Amniotic epithelial cell (primary cell): ENCODE results near the gene PAIP2B.
"Not testable (repeated sequence)": the region's sequence is repeated elsewhere in the genome, so short reads cannot be mapped to it uniquely, and the experiment has no call there.

Source experiments
- DNase-seq: peaks from one replicate; pipeline ENCODE4 v3.0.0-alpha.2; 2010; ENCODE audit warnings: low read depth

PAIP2B gene

GRCh38 chr2:71226965-71227560 is at the start of gene PAIP2B:
TSS of gene PAIP2B (minus strand) at chr2:71227103. CDS start at chr2:71202589, 24,514 bp downstream.
- peak; percentile 99 for DNase-seq

DNA sequence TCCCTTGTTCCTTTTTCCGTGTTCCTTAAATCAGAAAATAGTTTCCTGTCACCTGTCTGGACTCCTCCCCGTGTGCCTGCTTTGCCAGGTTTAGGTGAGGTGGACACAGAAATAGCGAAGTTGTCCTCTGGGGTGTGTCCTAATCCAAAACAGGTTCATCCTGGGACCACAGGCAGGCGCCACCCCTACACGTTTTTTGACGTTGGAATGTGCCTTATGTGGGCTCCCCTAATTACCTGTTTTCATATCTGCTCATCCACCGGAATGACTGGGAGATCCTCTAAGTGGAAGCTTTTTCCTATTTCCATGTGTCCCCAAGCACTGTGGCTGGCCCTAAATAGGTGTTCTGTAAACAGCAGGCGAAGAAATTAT is 49.0 kb upstream of the PAIP2B start:
- DNase-seq, result no peak

- DNase-seq, result no peak
Observed at GRCh38 chr2:71269511-71270090, 42.7 kb upstream of the PAIP2B start.

GRCh38 chr2:71263386-71263785 is 36.5 kb upstream of the PAIP2B start:
- DNase-seq, result no peak

GRCh38 chr2:71261534-71261933 is 34.6 kb upstream of the PAIP2B start:
- DNase-seq, result no peak

- no peak for DNase-seq
Observed at GRCh38 chr2:71256421-71256820, 29.5 kb upstream of the PAIP2B start.

- DNase-seq, result no peak
Observed at GRCh38 chr2:71254776-71255175, 27.9 kb upstream of the PAIP2B start.

DNA sequence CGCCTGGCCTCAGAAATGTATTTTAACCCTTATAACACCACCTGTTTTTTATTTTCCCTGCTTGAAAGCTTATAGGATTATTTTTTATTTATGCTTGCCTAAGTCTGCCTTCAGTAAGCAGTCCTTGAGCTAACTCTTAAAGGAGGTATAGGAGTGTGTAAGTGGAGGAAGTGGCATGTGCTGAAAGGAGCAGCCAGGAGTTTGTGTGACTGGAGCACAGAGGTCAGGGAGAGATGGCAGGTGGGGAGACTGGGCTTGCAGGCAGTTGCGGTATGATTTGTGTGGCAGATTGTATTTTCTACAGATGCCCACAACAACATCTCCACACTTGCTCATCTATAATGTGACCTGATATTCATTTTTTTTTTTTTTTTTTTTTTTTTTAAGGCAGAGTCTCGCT is 27.2 kb upstream of the PAIP2B start:
- DNase-seq, result no peak

DNA sequence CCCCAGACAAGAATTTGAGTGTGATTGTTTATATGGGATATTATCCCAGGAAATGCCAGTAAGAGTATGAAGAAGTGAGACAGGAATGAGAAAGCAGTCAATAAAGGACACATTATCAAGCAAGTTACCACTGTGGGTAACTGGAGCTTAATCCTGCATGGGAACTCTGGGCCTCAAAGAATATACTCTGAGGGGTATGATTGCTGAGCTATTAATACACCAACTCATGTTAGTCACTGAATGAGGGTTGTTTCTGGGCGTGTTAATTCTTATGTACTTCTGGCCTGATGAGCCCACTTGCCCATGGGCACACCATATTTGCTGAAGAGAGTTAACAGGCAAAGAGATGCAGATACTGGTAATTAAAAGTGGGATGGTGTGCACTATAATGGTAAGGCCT is 26.6 kb upstream of the PAIP2B start:
- no peak for DNase-seq

GRCh38 chr2:71252862-71253261 is 26.0 kb upstream of the PAIP2B start:
- no peak for DNase-seq

DNA sequence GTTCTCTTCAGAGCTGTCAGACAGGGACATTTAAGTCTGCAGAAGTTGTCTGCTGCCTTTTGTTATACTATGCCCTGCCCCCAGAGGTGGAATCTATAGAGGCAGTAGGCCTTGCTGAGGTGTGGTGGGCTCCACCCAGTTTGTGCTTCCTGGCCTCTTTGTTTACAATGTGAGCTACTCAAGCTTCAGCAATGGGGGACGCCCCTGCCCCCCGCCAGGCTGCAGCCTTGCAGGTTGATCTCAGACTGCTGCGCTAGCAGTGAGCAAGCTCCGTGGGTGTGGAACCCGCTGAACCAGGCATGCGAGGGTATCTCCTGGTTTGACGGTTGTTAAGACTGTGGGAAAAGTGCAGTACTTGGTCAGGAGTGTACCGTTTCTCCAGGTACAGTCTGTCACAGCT is 24.0 kb upstream of the PAIP2B start:
- DNase-seq, result no peak

GRCh38 chr2:71244302-71244660 is 17.4 kb upstream of the PAIP2B start:
- no peak for DNase-seq

DNA sequence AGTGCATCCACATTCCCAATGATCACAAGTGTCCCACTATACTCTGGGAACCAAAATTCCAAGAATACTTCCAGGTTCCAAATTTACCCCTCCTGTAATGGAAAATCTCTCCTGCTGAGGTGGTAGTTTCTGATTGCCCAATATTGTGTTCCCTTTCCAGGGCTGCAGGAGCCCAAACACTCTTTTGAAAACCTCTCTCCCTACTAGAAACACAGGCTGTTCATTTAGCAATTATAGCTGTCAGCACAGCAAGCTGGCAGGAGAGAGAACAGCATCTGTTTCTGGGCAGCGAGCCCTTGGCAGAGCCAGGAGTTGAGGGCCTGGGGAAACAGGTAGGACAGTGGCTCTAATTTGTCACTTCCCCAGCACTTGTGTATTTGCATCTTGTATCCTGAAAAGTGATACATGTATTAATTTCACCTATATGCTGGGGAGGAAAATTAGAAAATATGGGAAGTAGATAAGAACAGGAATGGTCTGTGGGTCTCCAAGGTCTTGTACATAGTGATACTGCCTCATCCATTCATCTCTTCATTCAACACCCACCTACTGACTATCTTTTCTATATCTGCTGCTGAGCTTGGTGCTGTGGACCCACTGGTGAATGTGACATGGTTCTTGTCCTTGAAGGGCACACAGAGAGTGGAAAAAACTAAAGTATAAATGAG is 16.9 kb upstream of the PAIP2B start:
- DNase-seq, result no peak

DNA sequence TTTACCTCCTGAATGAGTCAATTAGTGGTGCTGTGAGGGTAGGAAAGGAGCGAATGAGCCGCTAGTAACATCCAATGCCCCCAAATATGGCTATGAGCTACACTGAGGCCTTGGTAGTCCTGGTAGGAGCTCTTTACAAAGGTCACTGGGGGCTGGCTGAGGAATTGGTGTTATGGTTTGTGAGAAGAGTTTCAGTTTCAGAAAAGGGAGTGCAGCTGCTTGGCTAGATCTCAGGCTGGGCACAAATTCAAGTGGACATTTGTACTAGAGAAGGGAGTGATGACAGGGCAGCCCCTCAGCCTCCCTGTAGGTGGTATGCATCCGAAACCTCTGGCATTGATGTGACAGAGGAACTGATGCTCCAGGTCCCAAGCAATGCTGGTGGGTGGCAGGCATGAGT is 13.9 kb upstream of the PAIP2B start:
- no peak for DNase-seq

- no peak for DNase-seq
Observed at GRCh38 chr2:71238089-71238488, 11.2 kb upstream of the PAIP2B start.

GRCh38 chr2:71235930-71236587 is 9.2 kb upstream of the PAIP2B start:
- no peak for DNase-seq

- DNase-seq, result not testable (repeated sequence)
Observed at GRCh38 chr2:71233072-71233471, 6.2 kb upstream of the PAIP2B start.

DNA sequence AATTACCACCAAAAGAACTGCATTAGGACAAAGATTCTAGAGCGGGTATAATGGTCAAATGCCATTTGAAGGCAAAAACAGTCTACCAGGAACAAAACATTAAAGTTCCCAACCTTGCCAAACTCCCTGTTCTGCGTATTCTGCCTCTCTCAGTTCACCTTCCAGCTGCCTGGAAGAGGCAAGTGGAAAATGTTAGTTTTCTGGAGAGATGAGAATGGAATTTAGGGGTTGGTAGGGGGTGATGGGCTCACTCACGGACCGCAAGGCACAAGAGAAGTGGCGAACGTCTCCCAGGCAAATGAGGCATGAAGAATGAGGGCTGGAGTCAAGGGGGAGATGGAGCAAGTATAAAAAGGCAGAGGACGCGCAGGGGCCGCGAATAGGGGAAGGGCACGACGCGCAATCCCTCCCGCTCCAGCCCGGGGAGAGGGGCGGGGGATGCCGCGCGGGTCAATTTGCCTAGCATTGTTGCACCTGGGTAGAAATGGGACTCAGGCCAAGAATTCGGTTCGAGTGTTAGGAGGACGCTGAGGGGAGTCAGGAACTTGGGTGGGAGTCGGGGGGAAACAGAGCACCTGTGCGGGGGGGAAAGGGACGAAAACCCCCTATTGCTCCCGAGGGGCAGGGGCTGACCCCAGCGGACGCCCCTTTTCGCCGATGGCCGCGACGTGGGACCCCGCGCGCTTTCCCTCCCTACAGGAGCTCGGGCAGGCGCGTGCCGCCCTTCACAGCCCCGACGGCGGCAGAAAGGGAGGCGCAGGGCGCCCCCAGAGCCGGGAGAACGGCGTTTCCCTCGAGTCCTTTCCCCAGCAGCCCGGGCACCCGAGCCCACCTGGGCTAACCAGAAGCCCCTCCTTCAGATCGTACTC is 573 bp downstream of the PAIP2B start:
- DNase-seq, result no peak

DNA sequence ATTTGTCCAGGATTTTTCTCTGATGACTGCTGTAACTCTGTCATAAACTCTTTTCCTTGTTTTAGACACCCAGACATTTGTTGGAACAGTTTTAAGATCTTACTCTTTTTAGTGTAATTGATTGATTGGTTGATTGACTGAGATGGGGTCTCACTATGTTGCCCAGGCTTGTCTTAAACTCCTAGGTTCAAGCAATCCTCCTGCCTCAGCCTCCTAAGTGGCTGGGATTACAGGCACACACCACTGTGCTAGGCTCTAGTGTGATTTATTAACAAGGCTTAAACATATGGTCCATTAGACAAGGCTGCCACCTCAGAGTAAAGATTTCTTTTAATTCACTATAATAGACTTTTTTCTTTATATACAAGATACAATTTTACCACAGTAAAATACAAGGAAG is 2.0 kb downstream of the PAIP2B start:
- no peak for DNase-seq

DNA sequence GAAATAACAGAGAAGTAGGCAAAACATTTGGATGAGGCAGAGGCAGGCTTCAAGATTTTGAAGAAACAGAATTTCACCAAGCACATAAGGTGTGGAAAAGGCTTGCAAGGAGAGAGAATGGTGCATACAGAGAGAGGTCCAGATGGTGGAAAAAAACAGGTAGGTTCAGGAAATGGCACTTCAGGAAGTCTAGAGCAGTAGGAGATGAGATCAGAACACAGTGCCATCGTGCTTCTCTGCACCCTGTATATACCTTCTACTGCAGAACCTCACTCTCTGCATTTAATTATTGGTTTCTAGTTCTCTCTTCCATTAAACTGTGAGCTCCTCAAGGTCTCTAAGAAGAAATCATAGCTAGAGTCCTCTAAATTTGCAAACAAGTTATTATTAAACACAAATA is 2.4 kb downstream of the PAIP2B start:
- no peak for DNase-seq

DNA sequence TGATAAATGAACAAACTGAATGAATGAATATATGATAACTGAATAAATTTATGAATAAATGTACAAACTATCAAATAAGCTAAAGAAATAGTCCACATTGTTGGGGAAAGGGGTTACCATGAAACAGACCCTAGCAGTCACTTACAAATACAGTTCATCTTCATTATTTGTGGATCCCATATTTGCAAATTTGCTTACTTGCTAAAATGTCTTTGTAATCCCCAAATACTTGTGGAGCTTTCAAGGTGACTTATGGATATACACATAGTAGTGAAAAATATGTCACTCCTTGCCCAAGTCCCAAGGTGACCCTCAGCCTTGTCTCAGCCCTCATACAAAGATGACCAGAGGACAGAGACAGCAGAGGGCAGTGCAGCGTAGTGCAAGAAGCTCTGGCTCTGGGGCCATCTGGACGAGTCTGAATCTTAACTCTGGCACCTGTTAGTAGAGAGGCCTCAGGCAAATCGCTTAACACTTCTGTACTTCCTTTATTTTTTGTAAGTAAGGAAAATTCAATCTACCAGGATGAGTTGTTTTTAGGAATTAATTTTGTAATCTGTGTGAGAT is 3.1 kb downstream of the PAIP2B start:
- DNase-seq, result peak; percentile 24

DNA sequence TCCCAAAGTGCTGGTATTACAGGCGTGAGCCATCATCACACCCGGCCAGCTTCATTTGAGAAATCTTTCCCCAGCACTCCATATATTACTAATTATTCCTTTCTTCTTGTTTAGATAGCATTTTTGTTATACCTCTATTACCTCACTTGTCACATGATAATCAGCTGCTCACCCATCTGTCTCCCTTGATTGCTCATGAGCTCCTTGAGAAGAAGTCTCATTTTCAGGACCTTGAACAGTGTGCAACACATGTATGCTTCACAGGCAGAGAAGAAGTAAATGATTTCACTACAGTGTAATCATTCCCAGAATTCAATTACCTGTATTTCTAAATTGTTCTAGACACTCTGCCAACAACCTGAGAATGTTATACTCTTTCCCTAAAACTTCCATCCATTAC is 6.2 kb downstream of the PAIP2B start:
- DNase-seq, result no peak
